Measurements from ENCODE around the gene AJM1. TPM values are rescaled to one million over a fixed set of nuclear protein-coding genes. Genes with fewer than 3 reads are reported as not detected.

Gene AJM1
- total RNA-seq, 4 donors from 2014 or later: 2.5 to 10.9 (median 5.7) TPM

GRCh38 chr9:136857581-136858412 lies 15.5 kb downstream of the AJM1 start:
- 80 to 100% methylated on average over 1 of the region's 29 CpGs for WGBS, 2 donors (ENCODE audit: low coverage in 1 of 2)
- H3K4me3 ChIP-seq: no peak overlapping the region
- peak overlapping the region in 1 of 4 donors; percentile 62 for H3K27ac ChIP-seq
- H3K36me3 ChIP-seq: peaks cover 0 to 29% of the 10 kb centered on the region in 2 donors
- ATAC-seq: no peak
- H3K9me3 ChIP-seq: no peaks in the 10 kb centered on the region
- no peaks in the 10 kb centered on the region for H3K27me3 ChIP-seq
- no peak for TF ChIP-seq POLR2A (IDR thresholded peaks at IDR 0.05)
- no peak for TF ChIP-seq EP300 (IDR thresholded peaks at IDR 0.05)
- TF ChIP-seq CTCF (IDR thresholded peaks at IDR 0.05): no peak
- no peak for TF ChIP-seq POLR2AphosphoS5 (IDR thresholded peaks at IDR 0.05)
- H3K4me1 ChIP-seq: peaks cover 0 to 14% (median 4%) of the 10 kb centered on the region in 3 donors

- H3K4me1 ChIP-seq: peaks cover 0 to 15% (median 4%) of the 10 kb centered on the region in 3 donors
- TF ChIP-seq POLR2A (IDR thresholded peaks at IDR 0.05) (no peak), POLR2AphosphoS5 (IDR thresholded peaks at IDR 0.05) (no peak), CTCF (IDR thresholded peaks at IDR 0.05) (no peak), EP300 (IDR thresholded peaks at IDR 0.05) (no peak)
- no peaks in the 10 kb centered on the region for H3K9me3 ChIP-seq
- H3K27me3 ChIP-seq: no peaks in the 10 kb centered on the region
- H3K4me3 ChIP-seq: no peak overlapping the region
- peaks cover 0 to 36% of the 10 kb centered on the region in 2 donors for H3K36me3 ChIP-seq
- ATAC-seq: no peak
- peak overlapping the region in 2 of 4 donors; percentile 48 to 62 for H3K27ac ChIP-seq
- 95 to 100% methylated on average over 3 to 6 of the region's 15 CpGs for WGBS, 2 donors (ENCODE audit: low coverage in 1 of 2)
Observed at GRCh38 chr9:136858452-136858843, 16.2 kb downstream of the AJM1 start.

- ATAC-seq: peak; percentile 31
- H3K36me3 ChIP-seq: peaks cover 0 to 42% of the 10 kb centered on the region in 2 donors
- no peaks in the 10 kb centered on the region for H3K9me3 ChIP-seq
- peak overlapping the region in 3 of 4 donors; percentile 22 to 62 (median 48) for H3K27ac ChIP-seq
- no peak for TF ChIP-seq CTCF (IDR thresholded peaks at IDR 0.05)
- TF ChIP-seq POLR2AphosphoS5 (IDR thresholded peaks at IDR 0.05): no peak
- no peak for TF ChIP-seq POLR2A (IDR thresholded peaks at IDR 0.05)
- no peak for TF ChIP-seq EP300 (IDR thresholded peaks at IDR 0.05)
- H3K4me3 ChIP-seq: no peak overlapping the region
- no CpG with 5 or more reads among the region's 20 CpGs for WGBS, 2 donors (ENCODE audit: low coverage in 1 of 2)
- no peaks in the 10 kb centered on the region for H3K27me3 ChIP-seq
- H3K4me1 ChIP-seq: peaks cover 0 to 21% (median 4%) of the 10 kb centered on the region in 3 donors
Observed at GRCh38 chr9:136858844-136859757, 16.8 kb downstream of the AJM1 start.

- WGBS, 2 donors (ENCODE audit: low coverage in 1 of 2): 63% methylated on average over 3 of the region's 9 CpGs; no CpG with 5 or more reads in 1 of the 2 donors
- TF ChIP-seq POLR2AphosphoS5 (IDR thresholded peaks at IDR 0.05) (no peak), CTCF (IDR thresholded peaks at IDR 0.05) (no peak), EP300 (IDR thresholded peaks at IDR 0.05) (no peak), POLR2A (IDR thresholded peaks at IDR 0.05) (no peak)
- no peaks in the 10 kb centered on the region for H3K27me3 ChIP-seq
- H3K4me1 ChIP-seq: peaks cover 3 to 35% (median 11%) of the 10 kb centered on the region in 3 donors
- no peak overlapping the region for H3K4me3 ChIP-seq
- ATAC-seq: no peak
- no peaks in the 10 kb centered on the region for H3K9me3 ChIP-seq
- no peak overlapping the region for H3K27ac ChIP-seq
- H3K36me3 ChIP-seq: peaks cover 0 to 49% of the 10 kb centered on the region in 2 donors
Observed at GRCh38 chr9:136860529-136860928, 18.3 kb downstream of the AJM1 start.

Data from gastroesophageal sphincter (tissue), 4 donors.